Spleen (tissue), 7 donors: Measurements from ENCODE around the gene RHOBTB1.

Experiments
- CTCF ChIP-seq, 11 experiments: fragments of 200-600 bp in 7 of 11; fragments of 450-650 bp in 4 of 11; sonication (generic) in 4 of 11; IDR thresholded peaks in 8 of 11; conservative IDR thresholded peaks in 3 of 11; 1 replicate in 7 of 11; 2 replicates in 4 of 11; pipeline versions ENCODE4 v1.4.0 to v1.8.0; 2016 to 2021; ENCODE audit warnings: antibody characterized with exemption in 11 of 11, inconsistent platforms in 4 of 11, mild to moderate bottlenecking in 1 of 11
- POLR2A ChIP-seq, 3 donors: fragments of 450-650 bp; IDR thresholded peaks; one replicate each; pipeline ENCODE4 v1.5.1; 2017; ENCODE audit warnings: antibody characterized with exemption in 3 of 3, mild to moderate bottlenecking in 1 of 3
- POLR2AphosphoS5 ChIP-seq, 3 donors: sonication (generic); formaldehyde crosslinking; IDR thresholded peaks; one replicate each; pipeline ENCODE4 v1.5.1; 2017; ENCODE audit warnings: antibody characterized with exemption in 3 of 3
- donor health status: DM: no; HTN: no; CAD: no; lungs with moderate emphysema.
- donor health status: DM: no; HTN: no; CAD: no.
- donor health status: DM: no; HTN: no; CAD: no.

GRCh38 chr10:60932756-60933155 is 11.2 kb downstream of the RHOBTB1 start:
- no peak for TF ChIP-seq CTCF (IDR thresholded peaks at IDR 0.05 in 8 of 11, conservative IDR thresholded peaks at IDR 0.05 in 3 of 11)
- TF ChIP-seq POLR2A (IDR thresholded peaks at IDR 0.05) = no peak
- TF ChIP-seq POLR2AphosphoS5 (IDR thresholded peaks at IDR 0.05) = no peak
